Colonic mucosa (tissue), 4 donors: ENCODE measurements around the gene ELMO3. TPM values are rescaled to one million over a fixed set of nuclear protein-coding genes. Genes with fewer than 3 reads are reported as not detected.

Source experiments
- DNase-seq: peaks from one replicate; pipeline ENCODE4 v3.0.0-alpha.2; 2020
- H3K27ac ChIP-seq: fragments of 200-600 bp; one replicate; pipeline ENCODE4 v1.8.0; 2021
- H3K27me3 ChIP-seq: fragments of 200-600 bp; one replicate; pipeline ENCODE4 v1.8.0; 2021
- H3K36me3 ChIP-seq: fragments of 200-600 bp; one replicate; pipeline ENCODE4 v1.8.0; 2021
- H3K4me1 ChIP-seq: fragments of 200-600 bp; one replicate; pipeline ENCODE4 v1.8.0; 2021; ENCODE audit warnings: mild to moderate bottlenecking
- H3K4me3 ChIP-seq: fragments of 200-600 bp; one replicate; pipeline ENCODE4 v1.8.0; 2021
- H3K9ac ChIP-seq, 2 donors: one replicate each; pipeline ENCODE4 v1.7.0; 2013; ENCODE audit warnings: control low read depth in 2 of 2, low read depth in 2 of 2, low read length in 2 of 2
- H3K9me3 ChIP-seq: fragments of 200-600 bp; one replicate; pipeline ENCODE4 v1.8.0; 2021
- intact Hi-C: fragments of 100-400 bp; cut with DNase I; formaldehyde crosslinking; loops from one replicate; pipeline ENCODE4 v1.14.1; 2022
- total RNA-seq, 2 donors: library from RNA; stranded (reverse); fragmentation: NEBNext Ultra II Directional in 1 of 2; extraction: Animal tissue kit (Norgen Biotek cat#: 25700) in 1 of 2; gene quantifications; one replicate each; pipeline ENCODE4 v1.2.1, GENCODE V29; 2021
- TF ChIP-seq, protein P1 (sequence below): fragments of 200-600 bp; IDR thresholded peaks from one replicate; pipeline ENCODE4 v1.8.0; 2022; ENCODE audit warnings: antibody characterized with exemption, mild to moderate bottlenecking
- donor health status: healthy.
- donor health status: DM: no; HTN: no; CAD: no.
- donor health status: DM: no; HTN: no; CAD: no.

Gene ELMO3
- total RNA-seq, 2 donors from 2014 or later: 60.7 to 75.6 TPM

GRCh38 chr16:67151431-67152097, 47.4 kb upstream of the ELMO3 start:
- Histone ChIP-seq H3K9me3 (no peaks in the 10 kb centered on the region), H3K36me3 (no peaks in the 10 kb centered on the region), H3K4me3 (no peak overlapping the region), H3K4me1 (peaks cover 15% of the 10 kb centered on the region), H3K27ac (no peak overlapping the region), H3K27me3 (no peaks in the 10 kb centered on the region), H3K9ac (no peak overlapping the region)
- DNase-seq: no peak
- TF ChIP-seq, protein P1, sequence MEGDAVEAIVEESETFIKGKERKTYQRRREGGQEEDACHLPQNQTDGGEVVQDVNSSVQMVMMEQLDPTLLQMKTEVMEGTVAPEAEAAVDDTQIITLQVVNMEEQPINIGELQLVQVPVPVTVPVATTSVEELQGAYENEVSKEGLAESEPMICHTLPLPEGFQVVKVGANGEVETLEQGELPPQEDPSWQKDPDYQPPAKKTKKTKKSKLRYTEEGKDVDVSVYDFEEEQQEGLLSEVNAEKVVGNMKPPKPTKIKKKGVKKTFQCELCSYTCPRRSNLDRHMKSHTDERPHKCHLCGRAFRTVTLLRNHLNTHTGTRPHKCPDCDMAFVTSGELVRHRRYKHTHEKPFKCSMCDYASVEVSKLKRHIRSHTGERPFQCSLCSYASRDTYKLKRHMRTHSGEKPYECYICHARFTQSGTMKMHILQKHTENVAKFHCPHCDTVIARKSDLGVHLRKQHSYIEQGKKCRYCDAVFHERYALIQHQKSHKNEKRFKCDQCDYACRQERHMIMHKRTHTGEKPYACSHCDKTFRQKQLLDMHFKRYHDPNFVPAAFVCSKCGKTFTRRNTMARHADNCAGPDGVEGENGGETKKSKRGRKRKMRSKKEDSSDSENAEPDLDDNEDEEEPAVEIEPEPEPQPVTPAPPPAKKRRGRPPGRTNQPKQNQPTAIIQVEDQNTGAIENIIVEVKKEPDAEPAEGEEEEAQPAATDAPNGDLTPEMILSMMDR: no peak
- intact Hi-C loops: no loop called here

DNA sequence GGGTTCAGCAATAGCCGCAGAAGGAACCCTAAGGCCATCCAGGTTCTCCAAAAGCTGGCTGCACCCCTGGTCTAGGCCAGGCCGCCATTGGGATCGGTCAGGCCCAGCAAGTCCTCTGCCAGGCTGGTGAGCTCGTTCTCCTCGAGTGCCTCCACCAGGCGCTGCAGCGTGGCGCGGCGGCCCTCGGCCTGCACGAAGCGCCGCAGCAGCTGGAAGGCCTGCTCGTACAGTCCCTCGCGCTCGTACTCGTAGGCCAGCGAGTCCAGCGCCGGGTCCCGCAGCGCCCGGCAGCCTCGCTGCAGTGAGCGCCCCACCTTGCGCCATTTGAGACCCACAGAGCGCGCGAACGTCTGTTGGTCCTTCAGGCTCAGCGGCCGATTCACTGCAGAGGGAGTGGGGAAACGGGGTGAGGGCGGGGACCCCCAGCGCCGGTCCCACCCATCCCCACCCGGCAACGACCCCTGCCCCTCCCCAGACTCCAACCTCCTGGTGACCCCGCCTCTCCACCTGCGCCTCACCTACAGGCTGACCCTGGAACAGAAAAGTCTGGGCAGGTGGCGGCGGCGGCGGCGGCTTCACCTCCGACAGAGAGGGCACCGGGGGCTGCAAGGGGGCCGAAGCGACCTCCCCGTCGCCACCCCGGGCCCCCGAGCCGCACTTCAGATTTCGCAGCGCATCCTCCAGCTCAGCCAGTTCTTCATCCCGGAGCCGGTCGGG, 44.2 kb upstream of the ELMO3 start:
- intact Hi-C loops: loop anchor here (5.0 kb wide), 2 partner anchors 137 to 177 kb away; no protein-coding TSS in a partner anchor

GRCh38 chr16:67155295-67156142, 43.4 kb upstream of the ELMO3 start:
- Histone ChIP-seq H3K27ac (no peak overlapping the region), H3K36me3 (no peaks in the 10 kb centered on the region), H3K27me3 (no peaks in the 10 kb centered on the region), H3K4me3 (peak overlapping the region; percentile 16), H3K9ac (peak overlapping the region; percentile 16 to 68), H3K4me1 (peaks cover 20% of the 10 kb centered on the region), H3K9me3 (no peaks in the 10 kb centered on the region)
- TF ChIP-seq, protein P1: peak; percentile 91
- DNase-seq: peak; percentile 77
- intact Hi-C loops: loop anchor here (5.0 kb wide), 2 partner anchors 138 to 178 kb away; no protein-coding TSS in a partner anchor

More for the DNA sequence above, 44.2 kb upstream of the ELMO3 start:
- DNase-seq: no peak
- no peak overlapping the region for H3K27ac ChIP-seq
- no peaks in the 10 kb centered on the region for H3K36me3 ChIP-seq
- H3K4me1 ChIP-seq: peaks cover 20% of the 10 kb centered on the region
- peak overlapping the region; percentile 16 for H3K4me3 ChIP-seq
- H3K27me3 ChIP-seq: no peaks in the 10 kb centered on the region
- no peaks in the 10 kb centered on the region for H3K9me3 ChIP-seq
- no peak overlapping the region for H3K9ac ChIP-seq
- TF ChIP-seq, protein P1: no peak

- Histone ChIP-seq H3K27me3 (no peaks in the 10 kb centered on the region), H3K36me3 (no peaks in the 10 kb centered on the region), H3K27ac (no peak overlapping the region), H3K9me3 (no peaks in the 10 kb centered on the region), H3K9ac (peak overlapping the region; percentile 16 to 68), H3K4me1 (peaks cover 20% of the 10 kb centered on the region), H3K4me3 (no peak overlapping the region)
- TF ChIP-seq, protein P1: no peak
- intact Hi-C loops: loop anchor here (5.0 kb wide), 2 partner anchors 139 to 179 kb away; no protein-coding TSS in a partner anchor
- DNase-seq: peak; percentile 50
These were observed 42.6 kb upstream of the ELMO3 start for GRCh38 chr16:67156143-67156844.
